Stimulated activated CD4-positive, alpha-beta T cell treated with anti-CD3 and anti-CD28 coated beads, TNF-alpha, amount 100 ng/mL, for 4 hours (primary cell): Measurements from ENCODE around the gene PIEZO1.
A peak's percentile ranks its signal among the peaks of the same experiment; 100 is the strongest.
"Not testable (repeated sequence)": the region's sequence is repeated elsewhere in the genome, so short reads cannot be mapped to it uniquely, and the experiment has no call there.

ENCODE experiments used
- DNase-seq, 3 experiments: peaks; one replicate each; pipeline ENCODE4 v3.0.0-alpha.2; 2020; ENCODE audit warnings: low read depth in 3 of 3

The PIEZO1 gene, protein sequence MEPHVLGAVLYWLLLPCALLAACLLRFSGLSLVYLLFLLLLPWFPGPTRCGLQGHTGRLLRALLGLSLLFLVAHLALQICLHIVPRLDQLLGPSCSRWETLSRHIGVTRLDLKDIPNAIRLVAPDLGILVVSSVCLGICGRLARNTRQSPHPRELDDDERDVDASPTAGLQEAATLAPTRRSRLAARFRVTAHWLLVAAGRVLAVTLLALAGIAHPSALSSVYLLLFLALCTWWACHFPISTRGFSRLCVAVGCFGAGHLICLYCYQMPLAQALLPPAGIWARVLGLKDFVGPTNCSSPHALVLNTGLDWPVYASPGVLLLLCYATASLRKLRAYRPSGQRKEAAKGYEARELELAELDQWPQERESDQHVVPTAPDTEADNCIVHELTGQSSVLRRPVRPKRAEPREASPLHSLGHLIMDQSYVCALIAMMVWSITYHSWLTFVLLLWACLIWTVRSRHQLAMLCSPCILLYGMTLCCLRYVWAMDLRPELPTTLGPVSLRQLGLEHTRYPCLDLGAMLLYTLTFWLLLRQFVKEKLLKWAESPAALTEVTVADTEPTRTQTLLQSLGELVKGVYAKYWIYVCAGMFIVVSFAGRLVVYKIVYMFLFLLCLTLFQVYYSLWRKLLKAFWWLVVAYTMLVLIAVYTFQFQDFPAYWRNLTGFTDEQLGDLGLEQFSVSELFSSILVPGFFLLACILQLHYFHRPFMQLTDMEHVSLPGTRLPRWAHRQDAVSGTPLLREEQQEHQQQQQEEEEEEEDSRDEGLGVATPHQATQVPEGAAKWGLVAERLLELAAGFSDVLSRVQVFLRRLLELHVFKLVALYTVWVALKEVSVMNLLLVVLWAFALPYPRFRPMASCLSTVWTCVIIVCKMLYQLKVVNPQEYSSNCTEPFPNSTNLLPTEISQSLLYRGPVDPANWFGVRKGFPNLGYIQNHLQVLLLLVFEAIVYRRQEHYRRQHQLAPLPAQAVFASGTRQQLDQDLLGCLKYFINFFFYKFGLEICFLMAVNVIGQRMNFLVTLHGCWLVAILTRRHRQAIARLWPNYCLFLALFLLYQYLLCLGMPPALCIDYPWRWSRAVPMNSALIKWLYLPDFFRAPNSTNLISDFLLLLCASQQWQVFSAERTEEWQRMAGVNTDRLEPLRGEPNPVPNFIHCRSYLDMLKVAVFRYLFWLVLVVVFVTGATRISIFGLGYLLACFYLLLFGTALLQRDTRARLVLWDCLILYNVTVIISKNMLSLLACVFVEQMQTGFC (N-terminal part only)

DNA sequence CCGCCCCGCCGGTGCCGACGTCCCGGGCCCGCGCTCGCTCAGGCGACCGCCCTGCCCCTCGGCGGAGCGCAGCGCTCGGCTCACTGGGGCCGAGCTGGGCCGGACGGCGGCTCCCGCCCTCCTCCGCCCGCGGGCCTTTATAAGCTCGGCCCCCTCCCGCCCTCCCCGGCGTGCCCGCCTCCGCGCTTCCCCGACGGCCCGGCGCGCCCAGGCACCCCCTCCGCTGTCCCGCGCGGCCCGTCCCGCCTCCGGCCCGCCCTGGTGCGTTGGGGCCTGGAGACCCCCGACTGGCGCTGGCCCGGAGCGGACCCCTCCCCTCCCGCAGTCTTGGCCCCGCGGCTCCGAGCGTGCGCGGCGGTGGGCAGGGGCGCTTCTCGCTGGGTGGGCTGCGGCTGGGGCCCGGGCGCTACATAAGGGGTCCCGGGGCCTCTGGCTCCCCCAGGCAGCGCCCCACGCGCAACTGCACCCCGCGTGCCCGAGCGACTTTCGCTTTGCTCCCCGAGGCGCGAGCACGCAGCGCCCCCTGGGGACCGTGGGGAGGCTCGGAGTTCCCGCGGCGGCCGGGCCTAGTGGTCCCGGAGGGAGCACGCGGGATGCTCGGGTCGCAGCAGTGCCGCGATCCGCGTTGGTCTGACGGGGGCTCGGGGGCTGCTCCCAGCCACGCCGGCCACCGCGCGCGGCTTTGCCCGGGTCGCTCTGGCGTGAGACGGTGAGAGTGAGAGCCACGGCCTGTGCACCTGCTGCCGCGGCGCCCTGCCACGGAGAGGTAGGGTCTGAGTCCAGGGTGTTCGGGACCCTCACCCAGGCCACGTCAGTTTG is at the start of gene PIEZO1:
PIEZO1 (minus strand) TSS at position 115 of the 819 bp plus-strand sequence. CDS start 256 bp downstream, outside the sequence.
- DNase-seq, result peak; percentile 77 to 80 (median 77)

DNA sequence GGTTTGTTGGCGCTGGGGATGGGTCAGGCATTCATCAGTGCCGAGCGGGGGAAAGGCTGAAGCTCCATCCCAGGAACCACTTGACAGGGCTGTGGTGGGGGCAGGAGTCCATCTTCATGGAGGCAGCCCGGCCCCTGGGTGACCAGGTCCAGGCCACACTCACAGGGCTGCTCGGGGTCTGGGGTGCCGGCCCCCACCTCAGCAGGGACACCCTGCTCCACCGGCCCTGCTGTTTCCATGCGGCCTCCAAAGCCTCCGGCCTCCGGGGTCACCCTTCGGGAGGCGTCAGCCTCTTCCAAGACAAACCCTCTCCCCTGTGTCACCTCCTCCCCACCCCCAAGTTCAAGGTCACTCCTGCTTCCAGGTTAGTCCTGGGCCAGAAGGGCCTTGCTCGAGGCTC is 49.6 kb upstream of the PIEZO1 start:
- no peak for DNase-seq

DNA sequence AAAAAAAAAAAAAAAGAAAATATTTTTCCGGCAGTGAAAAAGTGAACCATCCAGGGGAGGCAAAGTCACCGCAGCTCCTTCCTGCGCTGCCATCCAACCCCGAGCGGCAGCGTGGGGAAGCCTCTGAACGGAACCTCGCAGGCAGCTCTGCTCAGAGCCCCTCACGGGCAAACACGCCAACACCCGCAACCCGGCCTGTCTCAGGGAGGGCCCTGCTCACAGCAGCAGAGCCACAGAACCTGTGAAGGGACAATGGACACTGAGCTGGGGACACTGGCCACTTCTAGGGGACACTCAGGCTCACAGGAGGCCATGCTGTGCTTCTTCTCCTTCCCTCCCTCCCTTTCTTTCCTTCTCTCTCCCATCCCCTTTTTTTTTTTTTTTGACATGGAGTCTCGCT is 48.1 kb upstream of the PIEZO1 start:
- no peak for DNase-seq

DNA sequence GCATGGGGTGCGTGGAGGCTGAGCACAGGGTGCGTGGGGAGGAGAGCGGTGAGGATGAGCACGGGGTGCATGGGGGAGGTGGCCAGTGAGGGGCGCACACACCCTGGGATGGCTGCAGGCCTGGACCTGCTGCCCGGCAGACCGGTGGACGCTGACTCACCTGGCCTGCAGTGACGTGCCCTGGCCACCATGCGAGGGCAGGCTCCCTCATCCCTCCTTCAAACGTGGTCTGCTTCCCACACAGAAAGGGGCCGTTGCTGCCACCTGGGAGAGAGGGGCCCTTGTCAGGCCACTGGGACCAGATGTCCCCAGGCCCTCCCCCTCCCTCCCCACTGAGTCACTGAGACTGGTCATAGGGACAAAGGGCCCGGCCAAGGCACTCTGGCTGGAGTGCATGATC is 46.8 kb upstream of the PIEZO1 start:
- DNase-seq, result no peak

DNA sequence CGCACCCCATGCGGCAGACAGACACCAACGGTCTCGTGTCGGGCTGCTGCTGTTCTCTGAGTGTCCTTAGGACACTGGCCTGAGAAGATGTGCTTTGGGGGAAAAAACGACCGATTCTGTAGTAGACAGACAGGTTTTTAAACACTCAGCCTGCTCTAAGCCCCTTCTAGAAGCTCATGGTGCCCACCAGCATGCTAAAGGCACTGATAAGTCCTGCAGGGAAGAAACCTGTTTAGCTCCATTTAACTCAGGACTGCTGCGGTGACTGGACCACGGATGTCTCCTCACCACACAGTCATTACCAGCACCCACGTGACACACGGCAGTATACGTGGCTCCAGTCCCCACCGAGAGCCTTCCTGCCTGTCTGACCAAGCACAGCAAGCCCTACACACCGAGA is 45.8 kb upstream of the PIEZO1 start:
- no peak for DNase-seq

DNA sequence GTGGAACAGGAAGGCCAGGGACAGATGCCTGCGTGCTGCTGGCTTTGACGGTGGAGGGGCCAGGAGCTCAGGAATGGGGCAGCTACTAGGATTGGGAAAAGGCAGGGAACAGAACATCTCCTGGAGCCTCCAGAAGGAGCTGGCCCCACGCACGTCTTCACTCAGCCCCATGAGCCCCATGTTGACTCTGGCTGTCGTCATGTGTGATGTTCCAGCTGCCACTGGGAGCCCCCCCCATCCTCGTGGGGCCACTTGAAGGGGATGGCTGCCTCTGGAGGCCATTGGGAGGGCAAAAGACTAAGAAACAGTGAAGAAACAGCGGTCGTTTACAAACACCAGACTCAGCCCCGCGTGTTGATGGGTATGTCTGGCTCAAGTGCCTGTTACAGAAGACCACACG is 45.2 kb upstream of the PIEZO1 start:
- no peak for DNase-seq

DNA sequence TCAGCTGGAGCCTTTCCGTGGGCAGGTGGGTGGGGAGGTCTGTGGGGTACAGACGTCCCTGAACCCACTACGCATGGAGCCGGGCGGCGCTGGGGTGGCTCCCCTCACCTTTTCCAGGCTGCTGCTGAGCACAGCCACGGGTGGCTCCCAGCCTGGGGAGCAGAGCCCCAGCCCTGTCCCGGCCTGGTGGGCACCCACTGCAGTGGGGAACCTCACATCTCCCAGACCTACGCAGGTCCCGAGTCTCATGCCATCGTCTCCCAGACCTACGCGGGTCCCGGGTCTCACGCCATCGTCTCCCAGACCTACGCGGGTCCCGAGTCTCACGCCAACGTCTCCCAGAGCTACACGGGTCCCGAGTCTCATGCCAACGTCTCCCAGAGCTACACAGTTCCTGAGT is 43.7 kb upstream of the PIEZO1 start:
- DNase-seq, result no peak

DNA sequence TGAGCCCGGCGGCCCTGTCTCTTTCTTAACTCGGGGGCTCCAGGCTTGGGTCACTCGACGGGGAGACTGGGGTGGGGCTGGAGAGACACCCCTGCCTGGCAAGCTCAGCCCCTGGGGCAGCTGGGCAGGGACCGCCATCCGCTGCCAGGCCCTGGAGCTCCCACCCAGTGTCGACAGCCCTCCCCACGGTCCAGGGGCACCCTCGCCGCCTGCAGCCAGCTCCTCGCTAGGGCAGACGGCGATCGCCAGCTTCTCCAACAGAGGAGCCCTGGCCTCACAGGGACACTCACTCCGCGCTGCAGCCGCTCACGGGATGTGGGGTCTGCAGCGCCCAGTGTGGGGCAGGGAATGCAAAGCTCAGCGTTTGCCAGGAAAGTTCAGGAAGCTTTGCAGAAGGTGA is 42.7 kb upstream of the PIEZO1 start:
- no peak for DNase-seq

DNA sequence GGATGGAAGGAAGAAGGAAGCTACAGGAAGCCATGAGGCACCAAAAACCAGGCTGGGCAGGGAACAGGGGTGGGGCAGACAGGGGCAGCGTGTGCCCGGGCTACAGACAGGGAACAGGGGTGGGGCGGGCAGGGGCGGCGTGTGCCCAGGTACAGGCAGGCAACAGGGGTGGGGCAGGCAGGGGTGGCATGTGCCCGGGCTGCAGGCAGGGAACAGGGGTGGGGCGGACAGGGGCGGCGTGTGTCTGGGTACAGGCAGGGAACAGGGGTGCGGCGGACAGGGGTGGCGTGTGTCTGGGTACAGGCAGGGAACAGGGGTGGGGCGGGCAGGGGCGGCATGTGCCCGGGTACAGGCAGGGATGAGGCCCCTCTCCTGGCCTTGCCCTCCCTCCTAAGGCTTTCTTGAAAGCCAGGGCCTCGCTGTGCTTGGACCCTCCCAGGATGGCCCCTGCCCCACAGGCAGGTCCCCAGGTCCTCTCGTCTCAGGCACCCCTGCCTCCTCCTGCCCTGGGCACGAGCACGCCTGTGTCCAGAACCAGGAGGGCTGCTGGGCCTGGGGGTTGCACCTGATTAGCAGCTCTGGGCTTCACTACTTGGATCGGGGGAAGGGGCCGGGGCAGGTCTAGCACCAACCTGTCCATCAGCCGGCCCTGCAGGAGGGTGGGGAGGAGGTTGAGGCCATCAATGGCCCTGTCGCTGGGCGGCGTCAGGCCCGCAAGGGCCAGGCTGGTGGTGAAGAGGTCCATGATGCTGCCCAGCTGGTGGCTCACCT is 41.2 kb upstream of the PIEZO1 start:
- no peak for DNase-seq

DNA sequence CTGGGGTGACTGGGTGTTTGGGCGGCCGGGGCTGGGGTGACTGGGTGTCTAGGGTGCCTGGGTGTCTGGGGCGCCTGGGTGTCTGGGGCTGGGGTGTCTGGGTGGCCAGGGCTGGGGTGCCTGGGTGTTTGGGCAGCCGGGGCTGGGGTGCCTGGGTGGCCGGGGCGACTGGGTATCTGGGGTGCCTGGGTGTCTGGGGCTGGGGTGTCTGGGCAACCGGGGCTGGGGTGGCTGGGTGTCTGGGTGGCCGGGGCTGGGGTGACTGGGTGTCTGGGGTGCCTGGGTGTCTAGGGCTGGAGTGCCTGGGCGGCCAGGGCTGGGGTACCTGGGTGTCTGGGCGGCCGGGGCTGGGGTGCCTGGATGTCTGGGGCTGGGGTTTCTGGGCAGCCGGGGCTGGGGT is 40.1 kb upstream of the PIEZO1 start:
- DNase-seq, result no peak

DNA sequence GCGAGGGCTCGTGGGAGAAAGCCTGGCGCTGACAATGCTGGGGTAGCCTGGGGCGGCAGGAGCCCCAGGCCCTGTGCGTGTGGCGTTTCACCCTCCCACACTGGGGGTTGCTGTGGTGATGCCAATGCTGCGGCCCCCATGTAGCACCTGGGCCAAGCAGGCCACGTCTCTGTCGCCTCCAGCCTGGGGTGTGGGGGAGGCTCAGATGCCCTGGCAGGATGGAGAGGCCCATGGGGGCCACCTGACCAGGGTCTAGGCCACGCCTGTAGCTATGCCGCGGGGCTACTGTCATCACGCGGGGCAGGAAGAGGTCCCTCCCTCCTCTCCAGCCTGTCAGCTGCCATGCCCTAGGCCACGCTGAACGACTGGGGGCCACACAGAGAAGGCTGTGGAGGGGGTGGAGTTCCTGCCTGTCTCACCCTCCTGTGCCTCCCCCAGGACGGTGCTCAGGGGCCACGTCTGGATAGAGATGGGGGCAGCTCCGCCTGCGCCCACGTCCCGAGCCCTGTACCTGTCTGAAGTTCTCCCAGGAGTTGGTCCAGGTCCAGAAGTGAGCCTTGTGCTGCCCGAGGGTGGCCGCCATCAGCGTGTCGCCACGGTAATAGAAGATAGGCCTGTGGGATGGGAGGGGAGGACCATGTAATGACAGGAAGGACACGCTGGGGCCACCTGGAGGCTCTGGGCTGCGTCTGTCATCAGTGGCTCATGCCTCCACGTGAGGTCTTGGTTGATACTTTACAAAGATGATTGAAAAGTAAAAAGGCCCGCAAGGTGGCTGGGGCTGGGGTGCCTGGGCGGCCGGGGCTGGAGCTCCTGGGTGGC is 39.4 kb upstream of the PIEZO1 start:
- no peak for DNase-seq

DNA sequence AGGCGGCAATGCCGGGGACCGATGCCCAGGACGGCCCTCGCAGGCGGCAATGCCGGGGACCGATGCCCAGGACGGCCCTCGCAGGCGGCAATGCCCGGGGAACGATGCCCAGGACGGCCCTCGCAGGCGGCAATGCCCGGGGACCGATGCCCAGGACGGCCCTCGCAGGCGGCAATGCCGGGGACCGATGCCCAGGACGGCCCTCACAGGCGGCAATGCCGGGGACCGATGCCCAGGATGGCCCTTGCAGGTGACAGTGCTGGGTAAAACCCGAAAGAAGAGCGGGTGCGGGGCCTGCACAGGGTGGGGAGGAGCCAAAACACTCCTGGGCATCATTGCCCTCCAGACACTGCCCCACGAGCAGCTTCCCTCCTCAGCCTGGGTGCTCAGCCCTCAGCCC is 38.6 kb upstream of the PIEZO1 start:
- DNase-seq, result not testable (repeated sequence)

DNA sequence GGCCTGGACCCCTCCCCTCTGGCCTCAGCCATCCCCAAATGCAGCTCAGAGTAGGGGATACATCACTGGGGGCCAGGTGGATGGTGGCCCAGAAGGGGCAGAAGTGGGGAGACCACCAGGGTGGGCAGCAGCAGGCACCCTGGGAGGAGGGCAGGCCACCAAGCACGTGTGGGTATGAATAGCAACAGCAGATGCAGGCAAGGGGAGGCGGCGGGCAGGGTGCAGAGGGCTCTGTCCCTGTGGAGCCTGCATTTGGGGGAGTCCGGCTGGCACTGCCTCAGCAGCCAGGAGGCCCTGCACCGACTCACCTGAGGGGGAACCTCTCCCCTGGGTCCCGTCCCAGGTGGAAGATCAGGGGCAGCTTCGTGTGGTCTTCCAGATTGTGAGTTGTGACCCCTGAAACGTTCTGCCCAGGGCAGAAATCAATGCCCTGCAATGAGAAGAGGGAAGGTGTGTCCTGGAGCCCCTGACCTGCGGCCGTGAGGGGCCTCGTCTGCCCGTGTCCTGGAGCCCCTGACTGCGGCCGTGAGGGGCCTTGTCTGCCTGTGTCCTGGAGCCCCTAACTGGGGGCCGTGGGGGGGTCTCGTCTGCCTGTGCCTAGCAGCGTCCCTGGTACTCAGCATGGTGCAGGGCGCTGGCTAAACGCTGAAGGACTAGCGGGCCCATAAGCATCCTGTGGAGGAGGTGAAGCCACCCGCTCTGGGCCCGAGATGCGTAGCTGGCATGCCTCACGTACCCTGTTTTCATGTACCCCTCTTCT is 37.4 kb upstream of the PIEZO1 start:
- no peak for DNase-seq

DNA sequence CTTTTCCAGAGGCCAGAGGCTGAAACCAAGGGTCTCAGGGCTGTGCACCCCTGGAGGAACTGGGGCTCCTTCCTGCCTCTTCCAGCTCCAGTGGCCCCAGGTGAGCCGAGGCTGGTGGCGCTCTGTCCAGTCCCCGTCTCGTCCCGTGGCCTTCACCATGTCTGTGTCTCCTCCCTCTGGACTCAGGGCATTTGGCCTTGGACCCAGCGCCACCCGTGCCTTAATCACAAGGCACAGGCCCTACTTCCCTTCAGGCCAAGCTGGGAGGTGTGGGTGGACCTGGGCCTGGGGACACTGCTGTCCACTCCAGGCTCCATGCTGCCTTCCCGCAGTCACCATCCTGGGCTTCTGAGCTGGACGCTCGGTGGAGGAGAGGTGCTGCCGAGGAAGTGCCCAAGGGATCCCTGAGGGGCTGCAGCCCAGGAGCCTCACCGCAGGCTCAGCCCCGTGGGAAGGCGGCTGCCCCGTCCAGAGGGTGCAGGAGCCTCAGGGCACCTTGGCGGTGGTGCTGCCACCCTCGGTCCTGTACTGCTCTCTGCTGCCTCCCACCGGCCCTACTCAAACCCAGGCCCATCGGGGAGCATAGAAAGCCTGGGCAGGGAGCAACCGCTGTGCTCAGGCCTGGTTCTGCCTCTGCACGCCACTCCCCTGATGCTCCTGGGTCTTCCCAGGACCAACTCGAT is 36.3 kb upstream of the PIEZO1 start:
- no peak for DNase-seq

DNA sequence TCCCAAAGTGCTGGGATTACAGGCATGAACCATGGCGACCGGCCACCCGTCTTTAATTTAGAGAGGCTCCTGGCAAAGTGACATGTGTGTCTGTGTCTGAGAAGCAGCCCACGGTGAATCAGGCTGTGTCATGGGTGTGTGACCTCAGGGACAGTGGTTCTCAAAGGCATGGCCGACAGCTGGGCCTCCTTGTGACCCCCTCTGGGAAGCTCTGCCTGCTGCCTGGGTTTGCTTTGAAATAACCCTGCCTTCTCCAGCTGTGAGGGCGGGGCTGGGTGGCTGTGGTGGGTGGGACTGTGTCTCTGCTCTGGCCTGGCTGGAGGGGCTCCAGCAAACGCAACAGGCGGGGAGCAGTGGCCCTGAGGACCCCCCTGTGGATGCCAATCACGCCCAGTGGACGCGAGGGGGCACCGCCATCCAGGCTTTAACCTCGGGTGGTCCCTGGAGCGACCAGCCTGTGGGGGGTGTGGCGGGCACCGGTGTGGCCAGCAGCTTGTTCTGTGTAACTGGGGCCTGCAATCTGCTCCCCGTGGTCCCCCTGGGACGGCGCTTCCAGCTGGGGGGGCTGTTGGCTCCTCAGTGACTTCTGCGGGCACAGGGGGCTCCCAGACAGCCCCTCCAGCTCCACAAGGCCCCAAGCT is 35.5 kb upstream of the PIEZO1 start:
- DNase-seq, result no peak

DNA sequence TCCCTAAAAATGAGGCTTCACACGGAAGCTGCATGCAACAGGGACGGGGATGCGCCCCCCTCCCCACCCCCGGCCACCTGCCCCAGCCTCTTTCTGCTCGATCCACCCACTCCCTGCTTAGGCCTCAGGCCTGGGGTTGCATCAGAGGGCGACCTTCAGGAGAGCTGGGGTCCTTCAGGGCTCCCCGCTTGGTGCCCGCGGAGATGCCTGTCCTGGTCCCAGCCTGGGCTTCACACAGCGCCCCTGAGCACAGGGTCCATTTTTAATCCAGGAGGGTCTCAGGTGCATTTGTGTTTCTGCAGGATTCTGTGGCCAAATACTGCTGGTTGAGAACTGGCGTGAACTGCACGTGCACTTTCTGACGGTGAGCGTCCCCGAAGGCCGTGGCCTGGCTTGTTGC is 34.1 kb upstream of the PIEZO1 start:
- DNase-seq, result no peak

DNA sequence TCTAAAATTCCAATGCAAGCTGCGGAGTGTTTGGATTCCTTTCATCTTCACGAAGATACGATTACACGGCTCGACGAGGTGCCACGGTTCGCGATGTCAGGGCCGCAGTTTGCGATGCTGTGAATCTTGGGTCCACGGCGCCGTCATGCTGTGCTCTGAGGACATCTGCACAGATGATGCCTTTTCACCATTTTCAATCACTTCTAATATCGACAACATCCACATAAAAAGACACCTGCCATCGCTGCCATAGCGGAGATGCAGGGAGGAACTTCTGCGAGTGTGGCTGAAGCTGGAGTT is 33.5 kb upstream of the PIEZO1 start:
- no peak for DNase-seq
